HepG2 (cell line): ENCODE measurements around the gene SPATA33. TPM values are rescaled to one million over a fixed set of nuclear protein-coding genes. Genes with fewer than 3 reads are reported as not detected.

Experiments
- IRF9 ChIP-seq: sonication (generic); formaldehyde crosslinking; IDR thresholded peaks from 2 replicates; pipeline ENCODE4 v1.8.0; 2022; ENCODE audit warnings: missing genetic modification reagents, mild to moderate bottlenecking, borderline replicate concordance
- KDM6A ChIP-seq: IDR thresholded peaks from 2 replicates; pipeline ENCODE4 v1.6.1; 2016; ENCODE audit warnings: low read depth
- LRRFIP1 ChIP-seq: sonication (generic); formaldehyde crosslinking; conservative IDR thresholded peaks from 2 replicates; pipeline ENCODE4 v1.4.0; 2020; ENCODE audit warnings: missing genetic modification reagents
- MTF2 ChIP-seq: sonication (generic); formaldehyde crosslinking; IDR thresholded peaks from 2 replicates; pipeline ENCODE4 v1.5.0; 2020; ENCODE audit warnings: missing genetic modification reagents, borderline replicate concordance
- MXI1 ChIP-seq: IDR thresholded peaks from 3 replicates; pipeline ENCODE4 v1.6.1; 2012; ENCODE audit warnings: low read depth, low read length, inconsistent platforms, borderline replicate concordance
- NFE2 ChIP-seq: sonication (generic); formaldehyde crosslinking; IDR thresholded peaks from 2 replicates; pipeline ENCODE4 v1.4.0; 2020; ENCODE audit warnings: missing genetic modification reagents
- NR2C2 ChIP-seq: sonication (generic); formaldehyde crosslinking; IDR thresholded peaks from 2 replicates; pipeline ENCODE4 v1.4.0; 2020; ENCODE audit warnings: missing genetic modification reagents, mild to moderate bottlenecking, moderate library complexity, borderline replicate concordance
- RBM22 ChIP-seq: fragments of 200-400 bp; formaldehyde crosslinking; optimal IDR thresholded peaks from 2 replicates; pipeline ENCODE3; 2017; ENCODE audit warnings: mild to moderate bottlenecking, low read length, moderate library complexity
- SNAPC4 ChIP-seq: sonication (generic); formaldehyde crosslinking; IDR thresholded peaks from 2 replicates; pipeline ENCODE4 v1.4.0; 2020; ENCODE audit warnings: mild to moderate bottlenecking, missing genetic modification reagents
- ZBTB20 ChIP-seq: sonication (generic); formaldehyde crosslinking; IDR thresholded peaks from 2 replicates; pipeline ENCODE4 v1.8.1; 2023; ENCODE audit warnings: missing genetic modification reagents, low read depth, mild to moderate bottlenecking, borderline replicate concordance
- ZMAT3 ChIP-seq: sonication (generic); formaldehyde crosslinking; conservative IDR thresholded peaks from 2 replicates; pipeline ENCODE4 v1.7.0; 2021; ENCODE audit warnings: missing genetic modification reagents
- ZNF232 ChIP-seq: sonication (generic); formaldehyde crosslinking; IDR thresholded peaks from 2 replicates; pipeline ENCODE4 v1.4.0; 2020; ENCODE audit warnings: missing genetic modification reagents, borderline replicate concordance
- ZNF577 ChIP-seq: sonication (generic); formaldehyde crosslinking; IDR thresholded peaks from 2 replicates; pipeline ENCODE4 v1.4.0; 2020; ENCODE audit warnings: mild to moderate bottlenecking, low read depth, missing genetic modification reagents, borderline replicate concordance
- ZNF672 ChIP-seq: sonication (generic); formaldehyde crosslinking; IDR thresholded peaks from 2 replicates; pipeline ENCODE4 v1.8.1; 2022; ENCODE audit warnings: missing genetic modification reagents
- ZNF75D ChIP-seq: sonication (generic); formaldehyde crosslinking; IDR thresholded peaks from 2 replicates; pipeline ENCODE4 v1.8.1; 2023; ENCODE audit warnings: missing genetic modification reagents, mild to moderate bottlenecking, borderline replicate concordance
- ZNF891 ChIP-seq: sonication (generic); formaldehyde crosslinking; IDR thresholded peaks from 2 replicates; pipeline ENCODE4 v1.5.0; 2020; ENCODE audit warnings: mild to moderate bottlenecking, missing genetic modification reagents
- polyA plus RNA-seq, 8 experiments: library from polyadenylated mRNA; depleted of rRNA in 3 of 8; stranded (reverse) in 7 of 8; unstranded in 1 of 8; fragments of >200 nt; fragmentation: Illumina TruSeq in 4 of 8; extraction: Trizol in 4 of 8; gene quantifications; 2 replicates each; pipeline versions ENCODE4 v1.2.1 to v1.2.3, GENCODE V29; 2011 to 2016; ENCODE audit warnings: low read depth in 4 of 8, missing spikeins in 1 of 8, mixed read lengths in 1 of 8; ENCODE audit not compliant: insufficient read depth in 1 of 8
- total RNA-seq, 5 experiments: library from RNA; depleted of rRNA; stranded (reverse); fragments of >200 nt; fragmentation: Illumina TruSeq; extraction: Trizol; gene quantifications; 2 replicates each; pipeline ENCODE4 v1.2.3, GENCODE V29; 2016; ENCODE audit warnings: low read depth in 1 of 5

Gene SPATA33
- total and polyA plus RNA-seq, 2 of the 13 experiments (the other 11 are each of a cell fraction or from before 2014, with no cell fraction given) = 5.7 to 11.0 TPM

GRCh38 chr16:89701425-89702406 is 44.1 kb downstream of the SPATA33 start, which contains the start of gene SPATA2L (continued):
- no peak for TF ChIP-seq RBM22
- no peak for TF ChIP-seq SNAPC4 (CRISPR knock-in tag)
- no peak for TF ChIP-seq ZNF672 (CRISPR knock-in tag)
- no peak for TF ChIP-seq KDM6A
- TF ChIP-seq NR2C2 = no peak
- peak; percentile 90; the same call in 1 of the 2 replicates for TF ChIP-seq ZMAT3
- no peak for TF ChIP-seq ZNF75D (CRISPR knock-in tag)
- no peak for TF ChIP-seq LRRFIP1 (CRISPR knock-in tag)
- TF ChIP-seq MTF2 (CRISPR knock-in tag) = no peak
- TF ChIP-seq ZNF577 (CRISPR knock-in tag) = no peak
- no peak for TF ChIP-seq ZBTB20
- TF ChIP-seq ZNF891 = peak; percentile 9; the same call in 1 of the 2 replicates
- TF ChIP-seq NFE2 = no peak
- TF ChIP-seq IRF9 (CRISPR knock-in tag) = no peak; the same call in 1 of the 2 replicates
- peak; percentile 84 for TF ChIP-seq MXI1
- no peak; the same call in 1 of the 2 replicates for TF ChIP-seq ZNF232
